A549 (cell line): ENCODE results near the gene CXADR. TPM values are rescaled to one million over a fixed set of nuclear protein-coding genes. Genes with fewer than 3 reads are reported as not detected.

ENCODE experiments used
- ATAC-seq, 2 experiments: fragments of 200-7000 bp in 1 of 2; fragments of >200 bp in 1 of 2; cut with Nextera tagmentation in 1 of 2; cut with Tn5 transposase in 1 of 2; 3 replicates each; pipeline versions ENCODE4 v1.8.0 to v1.9.1; 2018 to 2020; ENCODE audit warnings: mild to moderate bottlenecking in 1 of 2, moderate library complexity in 1 of 2
- CTCF ChIA-PET: fragments of 300-600 bp; sonication (Branson Sonifier 250); formaldehyde crosslinking; extraction: SDS; loops from one replicate; lab custom pipeline; 2021; ENCODE audit warnings: antibody characterized with exemption, inconsistent platforms; lab: Yijun Ruan, JAX
- POLR2A ChIA-PET: fragments of 350-600 bp; formaldehyde crosslinking; extraction: SDS; loops from one replicate; lab custom pipeline; 2021; ENCODE audit warnings: antibody characterized with exemption, inconsistent platforms; lab: Yijun Ruan, JAX
- DNase-seq, 2 experiments: peaks; one replicate each; pipeline versions ENCODE4 v3.0.0 to v3.0.0-alpha.2; 2011 to 2016; ENCODE audit warnings: low read depth in 1 of 2, low spot score in 1 of 2
- FAIRE-seq: peaks from 2 replicates; lab custom pipeline; 2011; peaks lifted over from hg19 to GRCh38; lab: Jason Lieb, UNC
- H3K27ac ChIP-seq, 2 experiments: fragments of >200 bp; sonication (Bioruptor Twin); formaldehyde crosslinking; 3 replicates each; pipeline ENCODE4 v1.5.1; 2016 to 2017
- H3K4me1 ChIP-seq: fragments of >200 bp; sonication (Bioruptor Twin); formaldehyde crosslinking; 3 replicates; pipeline ENCODE4 v1.6.1; 2016
- H3K4me2 ChIP-seq: fragments of >200 bp; sonication (Bioruptor Twin); formaldehyde crosslinking; 3 replicates; pipeline ENCODE4 v1.6.1; 2016
- H3K4me3 ChIP-seq: fragments of >200 bp; sonication (Bioruptor Twin); formaldehyde crosslinking; 3 replicates; pipeline ENCODE4 v1.5.1; 2016
- H3K9me3 ChIP-seq: fragments of >200 bp; sonication (Bioruptor Twin); formaldehyde crosslinking; 3 replicates; pipeline ENCODE4 v1.6.1; 2016
- ATOH8 ChIP-seq: fragments of 250-450 bp; sonication (Bioruptor Pico); IDR thresholded peaks from 2 replicates; pipeline ENCODE4 v1.5.0; 2020; ENCODE audit warnings: low read depth, mild to moderate bottlenecking, moderate library complexity
- CBX8 ChIP-seq: fragments of 200-600 bp; sonication (generic); IDR thresholded peaks from 2 replicates; pipeline ENCODE4 v1.6.1; 2016
- CEBPB ChIP-seq, 2 experiments: fragments of >200 bp in 1 of 2; sonication (Bioruptor Twin) in 1 of 2; formaldehyde crosslinking in 1 of 2; IDR thresholded peaks; 2 replicates each; pipeline ENCODE4 v1.6.1; 2012 to 2016
- CTCF ChIP-seq: fragments of >200 bp; sonication (Bioruptor Twin); formaldehyde crosslinking; IDR thresholded peaks from 3 replicates; pipeline ENCODE4 v1.5.1; 2016
- E2F6 ChIP-seq: IDR thresholded peaks from 2 replicates; pipeline ENCODE4 v1.6.1; 2012; ENCODE audit warnings: low read depth, borderline replicate concordance
- EHF ChIP-seq: fragments of 250-450 bp; sonication (Bioruptor Pico); IDR thresholded peaks from 2 replicates; pipeline ENCODE4 v1.5.0; 2020; ENCODE audit warnings: mild to moderate bottlenecking
- EHMT2 ChIP-seq: fragments of 200-600 bp; sonication (generic); IDR thresholded peaks from 2 replicates; pipeline ENCODE4 v1.6.1; 2016; ENCODE audit warnings: antibody characterized with exemption, low read depth, mild to moderate bottlenecking, moderate library complexity
- ELK1 ChIP-seq: fragments of 150-350 bp; IDR thresholded peaks from 2 replicates; pipeline ENCODE4 v1.6.1; 2014; ENCODE audit warnings: low read depth, mild to moderate bottlenecking, low read length
- FOSL2 ChIP-seq, 2 experiments: fragments of 450-650 bp in 1 of 2; fragments of >200 bp in 1 of 2; sonication (Bioruptor Twin) in 1 of 2; formaldehyde crosslinking; IDR thresholded peaks; 2 replicates each; pipeline versions ENCODE4 v1.5.0 to v1.6.1; 2016 to 2020; ENCODE audit warnings: mild to moderate bottlenecking in 1 of 2, moderate library complexity in 1 of 2
- GATA3 ChIP-seq: IDR thresholded peaks from 2 replicates; pipeline ENCODE4 v1.6.1; 2012; ENCODE audit warnings: borderline replicate concordance
- HEYL ChIP-seq: fragments of 250-450 bp; sonication (Bioruptor Pico); IDR thresholded peaks from 2 replicates; pipeline ENCODE4 v1.8.0; 2021; ENCODE audit warnings: mild to moderate bottlenecking, moderate library complexity
- HOXA7 ChIP-seq: fragments of 250-450 bp; sonication (Bioruptor Pico); IDR thresholded peaks from 2 replicates; pipeline ENCODE4 v1.5.0; 2020; ENCODE audit warnings: mild to moderate bottlenecking, moderate library complexity
- JUN ChIP-seq, 2 experiments: fragments of >200 bp; sonication (Bioruptor Twin); formaldehyde crosslinking; IDR thresholded peaks; 2 replicates in 1 of 2; 3 replicates in 1 of 2; pipeline ENCODE4 v1.6.1; 2016 to 2017
- JUNB ChIP-seq: fragments of >200 bp; sonication (Bioruptor Twin); formaldehyde crosslinking; IDR thresholded peaks from 2 replicates; pipeline ENCODE4 v1.6.1; 2016
- KDM1A ChIP-seq: fragments of 200-600 bp; sonication (generic); IDR thresholded peaks from 2 replicates; pipeline ENCODE4 v1.6.1; 2016; ENCODE audit warnings: low read depth, mild to moderate bottlenecking
- MAZ ChIP-seq: fragments of 150-350 bp; IDR thresholded peaks from 2 replicates; pipeline ENCODE4 v1.6.1; 2014; ENCODE audit warnings: antibody characterized with exemption, low read depth, low read length, borderline replicate concordance
- MYC ChIP-seq: IDR thresholded peaks from 2 replicates; pipeline ENCODE4 v1.6.1; 2012; ENCODE audit warnings: mild to moderate bottlenecking, inconsistent platforms, low read length, improper control_type of control experiment, borderline replicate concordance
- NFE2L2 ChIP-seq: fragments of 150-350 bp; conservative IDR thresholded peaks from 2 replicates; pipeline ENCODE4 v1.6.1; 2014; ENCODE audit warnings: low read length
- PBX3 ChIP-seq: IDR thresholded peaks from 2 replicates; pipeline ENCODE4 v1.6.1; 2012
- POLR2AphosphoS2 ChIP-seq: conservative IDR thresholded peaks from 2 replicates; pipeline ENCODE4 v1.6.1; 2012; ENCODE audit warnings: low read length, improper control_type of control experiment, inconsistent platforms
- RAD21 ChIP-seq, 2 experiments: fragments of >200 bp in 1 of 2; sonication (Bioruptor Twin) in 1 of 2; formaldehyde crosslinking in 1 of 2; IDR thresholded peaks in 1 of 2; conservative IDR thresholded peaks in 1 of 2; 2 replicates in 1 of 2; 3 replicates in 1 of 2; pipeline ENCODE4 v1.6.1; 2012 to 2018; ENCODE audit warnings: inconsistent platforms in 1 of 2
- RARB ChIP-seq: fragments of 250-450 bp; sonication (Bioruptor Pico); IDR thresholded peaks from 2 replicates; pipeline ENCODE4 v1.8.0; 2021; ENCODE audit warnings: mild to moderate bottlenecking, moderate library complexity
- RCOR1 ChIP-seq: fragments of 150-350 bp; IDR thresholded peaks from 2 replicates; pipeline ENCODE4 v1.6.1; 2014; ENCODE audit warnings: antibody characterized with exemption, low read length, low read depth
- RNF2 ChIP-seq: fragments of 200-600 bp; sonication (generic); IDR thresholded peaks from 2 replicates; pipeline ENCODE4 v1.6.1; 2016; ENCODE audit warnings: low read depth, mild to moderate bottlenecking, antibody characterized with exemption, moderate library complexity, borderline replicate concordance
- TFCP2L1 ChIP-seq: fragments of 250-450 bp; sonication (Bioruptor Pico); IDR thresholded peaks from 2 replicates; pipeline ENCODE4 v1.5.0; 2021; ENCODE audit warnings: mild to moderate bottlenecking
- TP53 ChIP-seq: fragments of 250-450 bp; sonication (Bioruptor Pico); IDR thresholded peaks from 2 replicates; pipeline ENCODE4 v1.5.0; 2021; ENCODE audit warnings: mild to moderate bottlenecking, moderate library complexity
- USF2 ChIP-seq: fragments of 450-650 bp; IDR thresholded peaks from 2 replicates; pipeline ENCODE4 v1.6.1; 2014; ENCODE audit warnings: antibody characterized with exemption
- ZC3H11A ChIP-seq: fragments of 450-650 bp; IDR thresholded peaks from 2 replicates; pipeline ENCODE4 v1.6.1; 2014; ENCODE audit warnings: antibody characterized with exemption, mild to moderate bottlenecking
- ZFP36 ChIP-seq: fragments of 450-650 bp; IDR thresholded peaks from 2 replicates; pipeline ENCODE4 v1.6.1; 2014; ENCODE audit warnings: borderline replicate concordance; ENCODE audit not compliant: partially characterized antibody
- WGBS: methylation state at CpG from one replicate; pipeline ENCODE4 v1.1.6; 2017; ENCODE audit errors: missing lambda C conversion rate; 5-methylcytosine and 5-hydroxymethylcytosine counted together
- polyA plus RNA-seq, 4 experiments: library from polyadenylated mRNA; depleted of rRNA in 3 of 4; stranded (reverse); fragments of >200 nt; fragmentation: RNase III in 1 of 4; extraction: RNeasy Plus Mini Kit Qiagen cat#74134 plus additional on column Dnase treatment in 1 of 4; gene quantifications; 2 replicates in 3 of 4; 3 replicates in 1 of 4; pipeline ENCODE4 v1.2.3, GENCODE V29; 2011 to 2017

CXADR gene
- polyA plus RNA-seq, 2 of the 4 experiments (the other 2 are of a cell fraction): 7.7 to 21.7 TPM

GRCh38 chr21:17524635-17525034 lies 11.8 kb downstream of the CXADR start:
- peaks cover 44% of the 10 kb centered on the region for H3K4me1 ChIP-seq
- POLR2A ChIA-PET: interaction anchor here (0.7 kb wide), 1 partner anchor 11 kb away, joined by 3 read pairs; no protein-coding TSS in a partner anchor
- 90% methylated on average over 6 of the region's 6 CpGs for WGBS

GRCh38 chr21:17526776-17527175 lies 13.9 kb downstream of the CXADR start:
- 40% methylated on average over 3 of the region's 3 CpGs for WGBS
- ChIA-PET CTCF (interaction anchor here (1.9 to 2.7 kb wide), 2 partner anchors 28 to 140 kb away, joined by 5 to 9 read pairs; no protein-coding TSS in a partner anchor), POLR2A (no interaction called here)
- H3K9me3 ChIP-seq: no peaks in the 10 kb centered on the region
- peak overlapping the region; percentile 78 for H3K4me2 ChIP-seq
- ATAC-seq: peak; percentile 26 to 31; a peak in 3 of 6 replicates
- peaks cover 44% of the 10 kb centered on the region for H3K4me1 ChIP-seq
- no peak for DNase-seq
- TF ChIP-seq JUN (IDR thresholded peaks at IDR 0.05) (no peak), RCOR1 (no peak), RARB (CRISPR knock-in tag) (no peak), ATOH8 (CRISPR knock-in tag) (no peak), MYC (no peak), HOXA7 (CRISPR knock-in tag) (no peak), NFE2L2 (no peak), USF2 (no peak), KDM1A (no peak), CTCF (no peak), CBX8 (no peak), RNF2 (no peak)
- FAIRE-seq: no peak
- H3K4me3 ChIP-seq: no peak overlapping the region
- H3K27ac ChIP-seq: peak overlapping the region in 1 of 2 experiments; percentile 20; a peak in 1 of 6 replicates

More at GRCh38 chr21:17524635-17525034, 11.8 kb downstream of the CXADR start:
- H3K9me3 ChIP-seq: no peaks in the 10 kb centered on the region
- no peak overlapping the region for H3K4me2 ChIP-seq
- no peak overlapping the region for H3K27ac ChIP-seq
- DNase-seq: no peak
- no peak overlapping the region for H3K4me3 ChIP-seq
- no peak for FAIRE-seq
- ATAC-seq: no peak
- CTCF ChIA-PET: interaction anchor here (0.8 kb wide), 1 partner anchor 59 kb away, joined by 3 read pairs; no protein-coding TSS in a partner anchor
- TF ChIP-seq TFCP2L1 (CRISPR knock-in tag) (no peak), ZC3H11A (no peak), E2F6 (no peak), CBX8 (no peak), PBX3 (no peak), ATOH8 (CRISPR knock-in tag) (no peak), EHMT2 (no peak), HEYL (CRISPR knock-in tag) (no peak), FOSL2 (IDR thresholded peaks at IDR 0.05) (no peak), FOSL2 (CRISPR knock-in tag; IDR thresholded peaks at IDR 0.05) (no peak), RAD21 (conservative IDR thresholded peaks at IDR 0.05 in 1 of 2, IDR thresholded peaks at IDR 0.05 in 1 of 2) (no peak), GATA3 (no peak), JUNB (no peak), KDM1A (no peak), ZFP36 (no peak), EHF (CRISPR knock-in tag) (no peak), ELK1 (no peak), MAZ (no peak), TP53 (CRISPR knock-in tag) (no peak), POLR2AphosphoS2 (no peak), CEBPB (IDR thresholded peaks at IDR 0.05) (no peak)
